AG04450 (cell line): ENCODE results near the gene KCTD16. TPM values are rescaled to one million over a fixed set of nuclear protein-coding genes. Genes with fewer than 3 reads are reported as not detected.
A peak's percentile ranks its signal among the peaks of the same experiment; 100 is the strongest.

Experiments used
- CTCF ChIA-PET: fragments of 300-600, 350-600 bp; formaldehyde crosslinking; extraction: SDS; loops from one replicate; lab custom pipeline; 2022; ENCODE audit warnings: antibody characterized with exemption, inconsistent platforms; lab: Charles Lee
- POLR2A ChIA-PET: fragments of 350-600 bp; formaldehyde crosslinking; extraction: SDS; loops from one replicate; lab custom pipeline; 2021; ENCODE audit warnings: antibody characterized with exemption, inconsistent platforms; lab: Yijun Ruan, JAX
- DNase-seq: peaks from one replicate; pipeline ENCODE4 v3.0.0-alpha.2; 2011; ENCODE audit warnings: low read depth, low spot score
- H3K27ac ChIP-seq: one replicate; pipeline ENCODE4 v1.5.1; 2012; ENCODE audit warnings: low read depth, low read length, control low read depth
- H3K27me3 ChIP-seq: one replicate; pipeline ENCODE4 v1.6.0; 2012; ENCODE audit warnings: low read length; ENCODE audit not compliant: control insufficient read depth, insufficient read depth
- H3K4me3 ChIP-seq: 2 replicates; pipeline ENCODE4 v1.5.1; 2011; ENCODE audit warnings: mild to moderate bottlenecking, low read depth, low read length, control low read depth
- H3K9me3 ChIP-seq: 2 replicates; pipeline ENCODE4 v1.5.1; 2012; ENCODE audit warnings: low read length; ENCODE audit not compliant: control insufficient read depth, insufficient read depth
- CTCF ChIP-seq: IDR thresholded peaks from 2 replicates; pipeline ENCODE4 v1.5.1; 2011; ENCODE audit warnings: low read depth, low read length, control low read depth, inconsistent platforms
- polyA plus RNA-seq: library from polyadenylated mRNA; depleted of rRNA; stranded (reverse); fragments of >200 nt; gene quantifications from 2 replicates; pipeline ENCODE4 v1.2.3, GENCODE V29; 2011

KCTD16 gene
- polyA plus RNA-seq, 1 experiment = 0.38 TPM

GRCh38 chr5:144142139-144142823, 28.4 kb upstream of the KCTD16 start:
- Histone ChIP-seq H3K27ac (no peak overlapping the region), H3K4me3 (no peak overlapping the region), H3K9me3 (no peaks in the 10 kb centered on the region), H3K27me3 (no peaks in the 10 kb centered on the region)
- ChIA-PET CTCF (interaction anchor here (0.5 to 2.6 kb wide), 38 partner anchors 9 to 1024 kb away, joined by 3 to 18 read pairs (median 4); partner anchors contain the start of genes KCTD16 and YIPF5), POLR2A (no interaction called here)
- peak; percentile 78 for TF ChIP-seq CTCF
- peak; percentile 7 for DNase-seq

GRCh38 chr5:144142824-144143162, 27.9 kb upstream of the KCTD16 start:
- ChIA-PET CTCF (interaction anchor here (0.5 to 2.6 kb wide), 39 partner anchors 9 to 1678 kb away, joined by 3 to 18 read pairs (median 4); partner anchors contain the start of genes KCTD16 and YIPF5), POLR2A (no interaction called here)
- Histone ChIP-seq H3K27me3 (no peaks in the 10 kb centered on the region), H3K27ac (no peak overlapping the region), H3K4me3 (no peak overlapping the region), H3K9me3 (no peaks in the 10 kb centered on the region)
- no peak for TF ChIP-seq CTCF
- DNase-seq = no peak

GRCh38 chr5:144143625-144144024, 27.0 kb upstream of the KCTD16 start:
- POLR2A ChIA-PET = no interaction called here
- DNase-seq = no peak
- CTCF ChIA-PET = interaction anchor here (1.1 to 2.6 kb wide), 4 partner anchors 10 to 1025 kb away, joined by 3 to 18 read pairs (median 8); no protein-coding TSS in a partner anchor
- Histone ChIP-seq H3K4me3 (no peak overlapping the region), H3K27me3 (no peaks in the 10 kb centered on the region), H3K27ac (no peak overlapping the region), H3K9me3 (no peaks in the 10 kb centered on the region)
- TF ChIP-seq CTCF = no peak

GRCh38 chr5:144144956-144145751, 25.5 kb upstream of the KCTD16 start:
- Histone ChIP-seq H3K27ac (no peak overlapping the region), H3K9me3 (no peaks in the 10 kb centered on the region), H3K27me3 (no peaks in the 10 kb centered on the region), H3K4me3 (no peak overlapping the region)
- no peak for TF ChIP-seq CTCF
- ChIA-PET POLR2A (no interaction called here), CTCF (interaction anchor here (0.5 kb wide), 1 partner anchor 9 kb away, joined by 5 read pairs; no protein-coding TSS in a partner anchor)
- no peak for DNase-seq

GRCh38 chr5:144151026-144151425, 19.6 kb upstream of the KCTD16 start:
- ChIA-PET CTCF (no interaction called here), POLR2A (no interaction called here)
- Histone ChIP-seq H3K27ac (no peak overlapping the region), H3K27me3 (no peaks in the 10 kb centered on the region), H3K4me3 (no peak overlapping the region), H3K9me3 (no peaks in the 10 kb centered on the region)
- DNase-seq = no peak
- no peak for TF ChIP-seq CTCF
